Urinary bladder (tissue), 4 donors: ENCODE measurements around the gene MZB1. TPM values are rescaled to one million over a fixed set of nuclear protein-coding genes. Genes with fewer than 3 reads are reported as not detected.
A peak's percentile ranks its signal among the peaks of the same experiment; 100 is the strongest.

Source experiments
- DNase-seq: peaks from one replicate; pipeline ENCODE4 v3.0.0-alpha.2; 2015; ENCODE audit errors: extremely low spot score
- H3K27ac ChIP-seq: one replicate; pipeline ENCODE4 v1.5.1; 2013; ENCODE audit warnings: low read depth, mild to moderate bottlenecking, moderate library complexity
- H3K36me3 ChIP-seq: one replicate; pipeline ENCODE4 v1.6.1; 2013; ENCODE audit warnings: mild to moderate bottlenecking, moderate library complexity; ENCODE audit not compliant: insufficient read depth
- H3K4me1 ChIP-seq: one replicate; pipeline ENCODE4 v1.6.1; 2013; ENCODE audit warnings: mild to moderate bottlenecking, moderate library complexity; ENCODE audit not compliant: insufficient read depth
- H3K4me3 ChIP-seq: one replicate; pipeline ENCODE4 v1.5.1; 2013; ENCODE audit warnings: low read depth, low read length
- WGBS: extraction: QIAGEN DNeasy Blood & Tissue Kit; methylation state at CpG from one replicate; pipeline ENCODE4 v1.1.7; 2013; 5-methylcytosine and 5-hydroxymethylcytosine counted together
- polyA plus RNA-seq: library from polyadenylated mRNA; stranded (reverse); fragments of 200-250 nt; gene quantifications from one replicate; pipeline ENCODE4 v1.2.3, GENCODE V29; 2013
- total RNA-seq: library from RNA; depleted of rRNA; stranded (reverse); fragments of >200 nt; gene quantifications from one replicate; pipeline ENCODE4 v1.2.3, GENCODE V29; 2014
- donor health status: healthy with polysubstance abuse.
- donor health status: healthy.

The MZB1 gene, protein sequence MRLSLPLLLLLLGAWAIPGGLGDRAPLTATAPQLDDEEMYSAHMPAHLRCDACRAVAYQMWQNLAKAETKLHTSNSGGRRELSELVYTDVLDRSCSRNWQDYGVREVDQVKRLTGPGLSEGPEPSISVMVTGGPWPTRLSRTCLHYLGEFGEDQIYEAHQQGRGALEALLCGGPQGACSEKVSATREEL
- 0.63 TPM for total RNA-seq
- polyA plus RNA-seq: 0.56 TPM

- no peak within 1 kb of the TSS for H3K4me3 ChIP-seq
- no peak within 1 kb of the TSS for H3K27ac ChIP-seq
Observed at GRCh38 chr5:139389701-139390638, at the start of gene MZB1. Gene MZB1 (minus strand): TSS chr5:139389913. CDS start chr5:139389856, 57 bp downstream.

GRCh38 chr5:139439013-139439903, 49.5 kb upstream of the MZB1 start, which contains the start of gene DNAJC18:
Gene DNAJC18 (minus strand): TSS chr5:139439525. CDS start chr5:139439445, 80 bp downstream.
- peaks cover under 1% of the 10 kb centered on the region for H3K4me1 ChIP-seq
- peak; percentile 76 for DNase-seq
- H3K4me3 ChIP-seq: peak within 1 kb of the TSS; percentile 74
- H3K36me3 ChIP-seq: no peaks in the 10 kb centered on the region
- H3K27ac ChIP-seq: peak within 1 kb of the TSS; percentile 91
- 3% methylated on average over 49 of the region's 49 CpGs for WGBS

More at GRCh38 chr5:139389701-139390638, at the start of gene MZB1:
- DNase-seq: no peak
- Histone ChIP-seq H3K36me3 (no peaks in the 10 kb centered on the region), H3K4me1 (peaks cover 3% of the 10 kb centered on the region)
- 84% methylated on average over 11 of the region's 11 CpGs for WGBS

GRCh38 chr5:139438707-139439012, 48.9 kb upstream of the MZB1 start:
- WGBS: 26% methylated on average over 8 of the region's 8 CpGs
- Histone ChIP-seq H3K4me3 (peak overlapping the region; percentile 74), H3K27ac (no peak overlapping the region), H3K4me1 (no peaks in the 10 kb centered on the region), H3K36me3 (no peaks in the 10 kb centered on the region)
- no peak for DNase-seq

- no peak for DNase-seq
- H3K4me1 ChIP-seq: no peaks in the 10 kb centered on the region
- WGBS: 97% methylated on average over 3 of the region's 3 CpGs
- no peaks in the 10 kb centered on the region for H3K36me3 ChIP-seq
- H3K27ac ChIP-seq: no peak overlapping the region
- H3K4me3 ChIP-seq: no peak overlapping the region
Observed at GRCh38 chr5:139435676-139436075, 46.0 kb upstream of the MZB1 start.

GRCh38 chr5:139431706-139432105, 42.0 kb upstream of the MZB1 start:
- no peaks in the 10 kb centered on the region for H3K4me1 ChIP-seq
- no peak for DNase-seq
- no peak overlapping the region for H3K4me3 ChIP-seq
- H3K36me3 ChIP-seq: no peaks in the 10 kb centered on the region
- WGBS: 76% methylated on average over 1 of the region's 1 CpG
- no peak overlapping the region for H3K27ac ChIP-seq

DNA sequence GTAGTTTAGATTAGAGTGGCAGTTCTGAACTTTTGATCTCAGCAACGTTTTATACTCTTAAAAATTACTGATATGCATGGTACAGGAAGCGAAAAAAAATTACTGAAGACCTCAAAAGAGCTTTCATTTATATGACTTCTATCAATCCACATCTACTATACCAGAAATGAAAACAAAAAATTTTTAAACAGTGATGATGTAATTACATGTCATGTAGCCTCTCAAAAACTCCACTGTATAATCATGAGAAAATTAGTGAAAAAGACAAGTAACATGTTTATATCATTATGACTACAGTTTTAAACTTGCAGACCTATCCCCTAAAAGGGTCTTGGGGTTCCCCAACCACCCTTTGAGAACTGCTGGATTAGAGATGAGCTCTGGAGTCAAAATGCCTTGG, 40.3 kb upstream of the MZB1 start:
- WGBS: 76% methylated on average over 2 of the region's 2 CpGs
- Histone ChIP-seq H3K27ac (no peak overlapping the region), H3K4me3 (no peak overlapping the region), H3K4me1 (no peaks in the 10 kb centered on the region), H3K36me3 (no peaks in the 10 kb centered on the region)
- no peak for DNase-seq

- Histone ChIP-seq H3K4me1 (no peaks in the 10 kb centered on the region), H3K36me3 (no peaks in the 10 kb centered on the region), H3K27ac (no peak overlapping the region), H3K4me3 (no peak overlapping the region)
- WGBS: 65% methylated on average over 8 of the region's 8 CpGs
- DNase-seq: no peak
Observed at GRCh38 chr5:139426203-139426885, 36.6 kb upstream of the MZB1 start.

DNA sequence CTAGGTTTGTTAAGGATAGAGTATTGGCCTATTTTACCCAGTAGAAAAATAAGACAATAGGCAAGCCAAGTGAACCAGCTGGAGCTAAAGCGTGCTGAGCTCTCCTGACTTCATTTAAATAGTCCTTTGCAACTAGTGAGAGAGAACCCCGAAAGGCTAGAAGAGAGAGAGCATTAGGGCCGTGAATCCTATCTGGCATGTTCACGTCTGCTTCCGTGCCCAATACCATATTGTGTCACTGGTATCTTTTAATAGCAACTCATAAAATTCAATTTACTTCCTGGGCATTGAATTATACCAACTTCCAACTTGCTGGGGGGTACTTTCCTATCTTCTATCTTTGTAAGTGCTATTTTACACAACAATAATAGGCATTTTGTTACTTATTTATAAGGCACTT, 35.8 kb upstream of the MZB1 start:
- Histone ChIP-seq H3K36me3 (no peaks in the 10 kb centered on the region), H3K4me1 (no peaks in the 10 kb centered on the region), H3K4me3 (no peak overlapping the region), H3K27ac (no peak overlapping the region)
- WGBS: 74% methylated on average over 5 of the region's 5 CpGs
- DNase-seq: no peak

- Histone ChIP-seq H3K4me3 (no peak overlapping the region), H3K4me1 (no peaks in the 10 kb centered on the region), H3K36me3 (no peaks in the 10 kb centered on the region), H3K27ac (no peak overlapping the region)
- DNase-seq: no peak
- WGBS: 39% methylated on average over 5 of the region's 5 CpGs
Observed at GRCh38 chr5:139422307-139422893, 32.7 kb upstream of the MZB1 start.

DNA sequence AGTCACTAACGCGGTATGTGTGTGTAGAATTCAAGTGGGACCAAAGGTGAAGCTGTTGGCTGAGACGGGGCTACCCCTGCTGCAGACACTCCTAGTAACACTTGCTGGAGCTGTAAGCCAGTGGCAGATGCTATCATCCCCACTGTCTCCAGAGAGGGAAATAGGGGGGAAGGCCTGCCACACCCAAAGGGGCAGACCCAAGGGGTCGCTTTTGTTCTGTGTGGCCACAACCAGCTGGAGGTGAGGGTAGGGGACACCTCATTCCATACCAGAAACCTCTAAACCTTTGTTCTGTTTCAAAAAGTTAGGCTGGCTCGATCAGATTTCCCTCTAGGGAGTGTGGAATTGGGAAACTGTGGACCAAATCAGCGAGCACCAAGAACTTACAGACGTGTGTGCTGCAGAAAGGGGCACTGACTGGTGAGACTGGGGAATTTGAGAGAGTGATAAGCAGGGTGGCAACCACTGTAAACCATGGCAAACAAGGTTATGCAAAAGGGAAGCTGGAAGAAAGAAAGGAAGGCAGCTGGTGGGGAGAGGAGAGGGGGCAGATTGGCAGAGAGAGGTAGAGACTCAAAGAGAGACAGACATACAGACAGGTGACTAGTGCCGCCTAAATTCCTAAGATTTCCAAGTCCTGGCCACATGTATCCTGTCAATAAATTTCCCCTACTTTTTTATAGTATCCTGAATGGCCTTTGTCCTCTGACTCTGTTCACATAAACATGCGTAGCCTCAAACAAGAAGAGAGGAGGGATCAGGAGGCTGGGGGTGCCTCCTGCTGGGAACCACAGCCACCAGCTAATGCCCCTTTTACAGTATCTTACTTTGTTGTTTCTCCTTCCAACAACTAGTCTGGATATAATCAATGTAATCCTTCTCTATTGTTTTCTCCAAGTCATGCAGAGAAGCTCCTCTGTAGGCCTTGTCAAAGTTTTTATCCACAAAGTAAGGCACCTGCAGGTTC, 29.8 kb upstream of the MZB1 start:
- H3K27ac ChIP-seq: no peak overlapping the region
- H3K4me1 ChIP-seq: no peaks in the 10 kb centered on the region
- no peak overlapping the region for H3K4me3 ChIP-seq
- DNase-seq: no peak
- no peaks in the 10 kb centered on the region for H3K36me3 ChIP-seq
- 79% methylated on average over 9 of the region's 9 CpGs for WGBS

GRCh38 chr5:139418793-139419192, 29.1 kb upstream of the MZB1 start:
- Histone ChIP-seq H3K4me3 (no peak overlapping the region), H3K4me1 (no peaks in the 10 kb centered on the region), H3K36me3 (no peaks in the 10 kb centered on the region), H3K27ac (no peak overlapping the region)
- 83% methylated on average over 1 of the region's 1 CpG for WGBS
- DNase-seq: no peak

DNA sequence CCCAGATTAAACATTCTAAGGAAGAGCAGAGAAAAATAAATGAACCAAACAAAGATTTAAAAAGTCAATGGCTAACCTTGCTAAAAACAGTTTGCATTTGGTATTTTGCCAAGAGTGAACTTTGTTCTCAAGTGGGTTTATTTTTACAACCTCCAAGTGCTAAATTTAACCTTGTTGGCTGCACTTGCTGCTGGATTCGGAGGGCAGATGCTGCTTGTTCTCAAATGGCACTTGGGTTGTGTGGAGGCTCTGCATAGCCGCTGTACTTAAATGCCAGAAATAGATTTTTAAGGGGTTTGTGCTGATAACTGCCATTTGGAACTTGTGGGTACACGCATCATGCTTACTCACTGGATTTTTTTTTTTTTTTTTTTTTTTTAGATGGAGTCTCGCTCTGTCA, 27.5 kb upstream of the MZB1 start:
- H3K4me1 ChIP-seq: no peaks in the 10 kb centered on the region
- H3K27ac ChIP-seq: no peak overlapping the region
- 31% methylated on average over 4 of the region's 4 CpGs for WGBS
- no peak overlapping the region for H3K4me3 ChIP-seq
- H3K36me3 ChIP-seq: no peaks in the 10 kb centered on the region
- no peak for DNase-seq
